ENCODE data around the gene FNDC3B. TPM values are rescaled to one million over a fixed set of nuclear protein-coding genes. Genes with fewer than 3 reads are reported as not detected.
A peak's percentile ranks its signal among the peaks of the same experiment; 100 is the strongest.

The FNDC3B gene
- total and polyA plus RNA-seq, 10 donors: 3.1 to 149 (median 103) TPM

DNA sequence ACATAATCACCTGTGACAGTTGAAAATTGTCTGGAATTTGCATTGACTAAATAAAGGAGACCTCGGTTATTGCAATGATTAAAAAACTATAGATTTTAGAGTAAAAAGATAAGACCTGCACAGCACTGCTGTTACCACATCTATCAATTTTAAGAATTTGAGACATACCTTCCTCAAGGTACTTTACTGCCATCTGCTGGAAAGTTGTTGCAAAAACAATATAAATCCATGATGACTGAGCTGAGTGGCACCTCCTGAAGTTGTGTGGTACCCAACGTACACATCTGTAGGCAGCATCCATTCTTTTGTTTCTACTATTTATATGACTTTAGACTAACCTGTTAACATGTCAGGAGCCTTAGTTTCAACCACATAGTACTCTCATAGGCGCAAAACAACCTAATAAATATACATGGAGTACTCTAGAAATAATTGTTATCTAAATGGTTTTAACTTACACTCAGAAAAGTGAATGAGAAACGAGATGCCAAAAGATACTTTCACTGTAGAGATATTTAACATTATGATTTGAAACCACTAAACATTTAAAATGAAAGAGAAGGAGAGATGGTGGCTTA is 302.2 kb downstream of the FNDC3B start:
- H3K4me1 ChIP-seq: no peaks in the 10 kb centered on the region
- intact Hi-C loops (cut with DNase I; ENCODE audit: low total_unique reads): no loop called here
- no peaks in the 10 kb centered on the region for H3K9me3 ChIP-seq
- peaks cover 0 to 100% (median 41%) of the 10 kb centered on the region in 6 donors for H3K36me3 ChIP-seq
- no peaks in the 10 kb centered on the region for H3K27me3 ChIP-seq (replicated peaks in 1 of 7)
- no peak for DNase-seq
- TF ChIP-seq POLR2A (IDR thresholded peaks at IDR 0.05) (no peak), POLR2AphosphoS5 (IDR thresholded peaks at IDR 0.05) (no peak)
- TF ChIP-seq, protein P1, sequence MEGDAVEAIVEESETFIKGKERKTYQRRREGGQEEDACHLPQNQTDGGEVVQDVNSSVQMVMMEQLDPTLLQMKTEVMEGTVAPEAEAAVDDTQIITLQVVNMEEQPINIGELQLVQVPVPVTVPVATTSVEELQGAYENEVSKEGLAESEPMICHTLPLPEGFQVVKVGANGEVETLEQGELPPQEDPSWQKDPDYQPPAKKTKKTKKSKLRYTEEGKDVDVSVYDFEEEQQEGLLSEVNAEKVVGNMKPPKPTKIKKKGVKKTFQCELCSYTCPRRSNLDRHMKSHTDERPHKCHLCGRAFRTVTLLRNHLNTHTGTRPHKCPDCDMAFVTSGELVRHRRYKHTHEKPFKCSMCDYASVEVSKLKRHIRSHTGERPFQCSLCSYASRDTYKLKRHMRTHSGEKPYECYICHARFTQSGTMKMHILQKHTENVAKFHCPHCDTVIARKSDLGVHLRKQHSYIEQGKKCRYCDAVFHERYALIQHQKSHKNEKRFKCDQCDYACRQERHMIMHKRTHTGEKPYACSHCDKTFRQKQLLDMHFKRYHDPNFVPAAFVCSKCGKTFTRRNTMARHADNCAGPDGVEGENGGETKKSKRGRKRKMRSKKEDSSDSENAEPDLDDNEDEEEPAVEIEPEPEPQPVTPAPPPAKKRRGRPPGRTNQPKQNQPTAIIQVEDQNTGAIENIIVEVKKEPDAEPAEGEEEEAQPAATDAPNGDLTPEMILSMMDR (IDR thresholded peaks at IDR 0.05 in 8 of 11, conservative IDR thresholded peaks at IDR 0.05 in 3 of 11): peak; percentile 10 to 74 (median 63)
- no peak overlapping the region for H3K4me3 ChIP-seq
- H3K27ac ChIP-seq: no peak overlapping the region
- WGBS, 5 donors: 44 to 52% (median 47%) methylated on average over 4 of the region's 4 CpGs

DNA sequence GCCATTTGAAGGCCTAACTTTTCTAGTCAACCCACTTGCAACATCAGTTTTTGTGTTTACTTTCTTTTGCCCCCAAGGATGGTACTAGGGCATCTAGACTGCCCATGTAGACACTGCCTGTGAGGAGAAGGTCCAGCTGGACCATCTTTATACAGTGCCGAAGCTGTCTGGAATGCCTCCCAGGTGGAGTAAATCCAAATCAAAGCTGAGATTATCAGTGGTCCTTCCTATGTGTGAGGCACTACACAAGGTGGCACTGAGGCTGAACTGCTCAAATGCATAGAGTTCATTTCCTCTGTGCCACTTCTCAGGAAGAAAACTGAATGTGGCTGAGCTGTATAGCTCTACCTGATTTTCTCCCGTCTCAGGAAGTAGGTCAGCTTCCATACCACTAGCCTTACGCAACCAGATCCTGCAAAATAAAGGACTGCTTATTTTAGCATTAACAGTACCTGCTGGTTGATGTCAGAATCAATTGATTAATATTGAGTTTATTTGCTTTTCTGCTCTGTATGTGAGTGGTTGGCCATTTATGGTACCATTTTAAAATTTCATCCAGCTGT is 302.8 kb downstream of the FNDC3B start:
- WGBS, 5 donors: 77 to 97% (median 88%) methylated on average over 3 of the region's 3 CpGs
- no peak overlapping the region for H3K27ac ChIP-seq
- no peak for DNase-seq
- no peak overlapping the region for H3K4me3 ChIP-seq
- no peaks in the 10 kb centered on the region for H3K4me1 ChIP-seq
- intact Hi-C loops (cut with DNase I; ENCODE audit: low total_unique reads): no loop called here
- H3K9me3 ChIP-seq: no peaks in the 10 kb centered on the region
- H3K27me3 ChIP-seq (replicated peaks in 1 of 7): no peaks in the 10 kb centered on the region
- TF ChIP-seq POLR2A (IDR thresholded peaks at IDR 0.05): no peak
- no peak for TF ChIP-seq POLR2AphosphoS5 (IDR thresholded peaks at IDR 0.05)
- TF ChIP-seq, protein P1 (IDR thresholded peaks at IDR 0.05 in 8 of 11, conservative IDR thresholded peaks at IDR 0.05 in 3 of 11): no peak
- peaks cover 0 to 100% (median 45%) of the 10 kb centered on the region in 6 donors for H3K36me3 ChIP-seq

DNA sequence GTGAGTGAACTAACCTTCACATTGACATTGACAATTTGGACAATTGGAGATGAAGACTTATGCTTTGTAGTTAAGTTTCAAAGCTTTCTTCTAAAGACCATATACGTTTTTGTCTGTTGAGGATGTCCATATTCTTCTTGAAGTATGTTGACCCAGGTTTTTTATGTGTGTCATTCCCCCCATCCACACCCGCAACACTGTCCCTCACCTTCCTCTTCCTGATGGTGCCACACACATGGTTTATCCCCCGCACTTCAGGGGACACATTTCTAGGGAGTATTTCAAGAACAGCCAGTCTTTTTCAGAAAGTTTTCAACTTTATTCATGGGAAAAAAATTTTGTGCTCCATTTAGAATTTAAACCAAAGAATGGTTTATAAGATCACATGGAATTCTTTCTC is 303.7 kb downstream of the FNDC3B start:
- Histone ChIP-seq H3K4me3 (no peak overlapping the region), H3K36me3 (peaks cover 0 to 100% (median 51%) of the 10 kb centered on the region in 6 donors), H3K27me3 (replicated peaks in 1 of 7) (no peaks in the 10 kb centered on the region), H3K27ac (no peak overlapping the region), H3K4me1 (no peaks in the 10 kb centered on the region), H3K9me3 (no peaks in the 10 kb centered on the region)
- intact Hi-C loops (cut with DNase I; ENCODE audit: low total_unique reads): no loop called here
- 89 to 97% (median 92%) methylated on average over 3 of the region's 3 CpGs for WGBS, 5 donors
- DNase-seq: no peak
- no peak for TF ChIP-seq POLR2A (IDR thresholded peaks at IDR 0.05)
- TF ChIP-seq, protein P1 (IDR thresholded peaks at IDR 0.05 in 8 of 11, conservative IDR thresholded peaks at IDR 0.05 in 3 of 11): no peak
- TF ChIP-seq POLR2AphosphoS5 (IDR thresholded peaks at IDR 0.05): no peak

DNA sequence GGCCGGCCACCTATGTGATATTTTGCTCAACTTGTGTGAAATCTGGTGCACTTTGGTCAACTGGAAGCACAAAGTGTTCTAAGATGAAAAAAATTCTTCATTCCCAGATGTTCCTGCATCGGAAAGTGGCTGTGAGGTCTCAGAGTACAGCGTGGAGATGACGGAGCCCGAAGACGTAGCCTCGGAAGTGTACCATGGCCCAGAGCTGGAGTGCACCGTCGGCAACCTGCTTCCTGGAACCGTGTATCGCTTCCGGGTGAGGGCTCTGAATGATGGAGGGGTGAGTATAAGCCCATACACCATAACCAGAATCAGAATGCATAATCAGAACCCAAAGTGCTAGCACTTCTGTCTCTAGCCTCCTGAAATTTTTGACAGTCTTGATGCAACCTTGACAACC is 304.6 kb downstream of the FNDC3B start:
- no peak overlapping the region for H3K4me3 ChIP-seq
- intact Hi-C loops (cut with DNase I; ENCODE audit: low total_unique reads): no loop called here
- H3K27ac ChIP-seq: no peak overlapping the region
- WGBS, 5 donors: 93 to 96% (median 94%) methylated on average over 12 of the region's 12 CpGs
- H3K4me1 ChIP-seq: no peaks in the 10 kb centered on the region
- H3K36me3 ChIP-seq: peaks cover 0 to 100% (median 54%) of the 10 kb centered on the region in 6 donors
- TF ChIP-seq POLR2AphosphoS5 (IDR thresholded peaks at IDR 0.05) (no peak), POLR2A (IDR thresholded peaks at IDR 0.05) (no peak)
- TF ChIP-seq, protein P1 (IDR thresholded peaks at IDR 0.05 in 8 of 11, conservative IDR thresholded peaks at IDR 0.05 in 3 of 11): no peak
- no peaks in the 10 kb centered on the region for H3K27me3 ChIP-seq (replicated peaks in 1 of 7)
- H3K9me3 ChIP-seq: no peaks in the 10 kb centered on the region
- DNase-seq: no peak
